Right lobe of liver (tissue), 4 donors: ENCODE data around the gene CDKL4.

Source experiments
- POLR2A ChIP-seq: fragments of 450-650 bp; IDR thresholded peaks from one replicate; pipeline ENCODE4 v1.6.1; 2017; ENCODE audit warnings: antibody characterized with exemption, mild to moderate bottlenecking
- TF ChIP-seq, protein P1 (sequence below), 4 donors: fragments of 200-600 bp in 3 of 4; fragments of 450-650 bp in 1 of 4; IDR thresholded peaks; one replicate each; pipeline versions ENCODE4 v1.5.1 to v1.8.0; 2016 to 2022; ENCODE audit warnings: antibody characterized with exemption in 4 of 4, mild to moderate bottlenecking in 2 of 4
- donor health status: DM: no; HTN: no; CAD: no.
- donor health status: DM: no; HTN: no; CAD: no.
- donor health status: DM: no; HTN: yes; CAD: no.

GRCh38 chr2:39213015-39213414, 30.8 kb downstream of the CDKL4 start:
- TF ChIP-seq, protein P1, sequence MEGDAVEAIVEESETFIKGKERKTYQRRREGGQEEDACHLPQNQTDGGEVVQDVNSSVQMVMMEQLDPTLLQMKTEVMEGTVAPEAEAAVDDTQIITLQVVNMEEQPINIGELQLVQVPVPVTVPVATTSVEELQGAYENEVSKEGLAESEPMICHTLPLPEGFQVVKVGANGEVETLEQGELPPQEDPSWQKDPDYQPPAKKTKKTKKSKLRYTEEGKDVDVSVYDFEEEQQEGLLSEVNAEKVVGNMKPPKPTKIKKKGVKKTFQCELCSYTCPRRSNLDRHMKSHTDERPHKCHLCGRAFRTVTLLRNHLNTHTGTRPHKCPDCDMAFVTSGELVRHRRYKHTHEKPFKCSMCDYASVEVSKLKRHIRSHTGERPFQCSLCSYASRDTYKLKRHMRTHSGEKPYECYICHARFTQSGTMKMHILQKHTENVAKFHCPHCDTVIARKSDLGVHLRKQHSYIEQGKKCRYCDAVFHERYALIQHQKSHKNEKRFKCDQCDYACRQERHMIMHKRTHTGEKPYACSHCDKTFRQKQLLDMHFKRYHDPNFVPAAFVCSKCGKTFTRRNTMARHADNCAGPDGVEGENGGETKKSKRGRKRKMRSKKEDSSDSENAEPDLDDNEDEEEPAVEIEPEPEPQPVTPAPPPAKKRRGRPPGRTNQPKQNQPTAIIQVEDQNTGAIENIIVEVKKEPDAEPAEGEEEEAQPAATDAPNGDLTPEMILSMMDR (IDR thresholded peaks at IDR 0.05), result no peak
- TF ChIP-seq POLR2A, result no peak
